ENCODE data around the gene LSM11. TPM values are rescaled to one million over a fixed set of nuclear protein-coding genes. Genes with fewer than 3 reads are reported as not detected.

The LSM11 gene
- total RNA-seq, 1 donor from 2014 or later, result 10.6 TPM

DNA sequence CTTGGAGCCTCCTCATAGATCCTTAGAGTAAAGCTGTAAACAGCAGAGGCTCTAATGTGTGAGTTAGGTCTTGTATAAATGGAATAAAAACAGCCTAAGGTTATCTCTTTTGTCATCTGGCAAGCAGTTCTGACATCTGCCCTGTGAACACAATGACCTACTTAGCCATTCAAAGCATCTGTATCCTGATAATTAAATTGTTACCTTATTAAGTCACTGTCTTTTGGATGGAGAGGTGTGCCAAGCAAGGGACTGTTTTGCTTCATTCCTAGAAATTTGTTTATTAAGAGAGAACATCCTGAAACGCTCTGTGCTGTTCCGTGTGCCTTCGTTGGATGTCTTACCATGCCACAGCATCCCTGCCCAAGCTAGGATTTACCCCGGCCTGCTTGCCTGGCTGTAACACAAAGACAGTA lies 1.5 kb downstream of the LSM11 start:
- Mint-ChIP-seq H3K27me3 (ENCODE audit: low read depth) (no peaks in the 10 kb centered on the region), H3K36me3 (ENCODE audit: low read depth) (no peaks in the 10 kb centered on the region), H3K4me3 (ENCODE audit: unreplicated experiment) (peak overlapping the region; percentile 79), H3K9me3 (ENCODE audit: low read depth) (no peaks in the 10 kb centered on the region), H3K4me1 (ENCODE audit: low read depth) (peaks cover 46% of the 10 kb centered on the region), H3K27ac (ENCODE audit: unreplicated experiment) (no peak overlapping the region)
- TF ChIP-seq, protein P1, sequence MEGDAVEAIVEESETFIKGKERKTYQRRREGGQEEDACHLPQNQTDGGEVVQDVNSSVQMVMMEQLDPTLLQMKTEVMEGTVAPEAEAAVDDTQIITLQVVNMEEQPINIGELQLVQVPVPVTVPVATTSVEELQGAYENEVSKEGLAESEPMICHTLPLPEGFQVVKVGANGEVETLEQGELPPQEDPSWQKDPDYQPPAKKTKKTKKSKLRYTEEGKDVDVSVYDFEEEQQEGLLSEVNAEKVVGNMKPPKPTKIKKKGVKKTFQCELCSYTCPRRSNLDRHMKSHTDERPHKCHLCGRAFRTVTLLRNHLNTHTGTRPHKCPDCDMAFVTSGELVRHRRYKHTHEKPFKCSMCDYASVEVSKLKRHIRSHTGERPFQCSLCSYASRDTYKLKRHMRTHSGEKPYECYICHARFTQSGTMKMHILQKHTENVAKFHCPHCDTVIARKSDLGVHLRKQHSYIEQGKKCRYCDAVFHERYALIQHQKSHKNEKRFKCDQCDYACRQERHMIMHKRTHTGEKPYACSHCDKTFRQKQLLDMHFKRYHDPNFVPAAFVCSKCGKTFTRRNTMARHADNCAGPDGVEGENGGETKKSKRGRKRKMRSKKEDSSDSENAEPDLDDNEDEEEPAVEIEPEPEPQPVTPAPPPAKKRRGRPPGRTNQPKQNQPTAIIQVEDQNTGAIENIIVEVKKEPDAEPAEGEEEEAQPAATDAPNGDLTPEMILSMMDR (IDR thresholded peaks at IDR 0.05), result no peak
- DNase-seq (ENCODE audit: low spot score), result no peak

DNA sequence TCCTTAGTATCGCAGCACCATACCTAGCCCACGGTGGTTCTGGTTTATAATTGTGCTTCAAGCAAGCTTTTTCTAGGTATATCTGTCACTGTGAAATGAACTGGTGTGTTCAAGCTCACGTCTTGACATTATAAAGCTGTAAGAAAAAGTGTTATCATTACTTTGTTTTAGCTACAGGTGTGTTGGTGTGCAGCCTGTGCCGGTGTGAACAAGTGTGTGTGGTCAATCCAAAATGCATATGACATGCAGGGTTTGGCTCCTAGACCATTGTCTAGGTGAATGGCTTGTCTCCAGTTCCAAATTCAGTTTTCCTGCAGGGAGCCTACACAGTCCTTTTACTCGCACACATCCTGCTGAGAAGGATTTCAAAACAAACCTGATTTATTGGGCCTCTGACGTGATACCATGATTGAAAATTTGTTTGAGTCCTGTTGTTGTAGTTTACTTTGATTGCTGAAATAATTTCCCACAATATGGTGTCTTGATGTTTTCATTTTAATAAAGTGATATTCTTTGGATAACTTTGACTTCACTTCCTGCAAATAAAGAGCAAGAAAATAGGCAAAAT lies 3.7 kb downstream of the LSM11 start:
- Mint-ChIP-seq H3K27ac (ENCODE audit: unreplicated experiment) (peak overlapping the region; percentile 91), H3K4me3 (ENCODE audit: unreplicated experiment) (no peak overlapping the region)

DNA sequence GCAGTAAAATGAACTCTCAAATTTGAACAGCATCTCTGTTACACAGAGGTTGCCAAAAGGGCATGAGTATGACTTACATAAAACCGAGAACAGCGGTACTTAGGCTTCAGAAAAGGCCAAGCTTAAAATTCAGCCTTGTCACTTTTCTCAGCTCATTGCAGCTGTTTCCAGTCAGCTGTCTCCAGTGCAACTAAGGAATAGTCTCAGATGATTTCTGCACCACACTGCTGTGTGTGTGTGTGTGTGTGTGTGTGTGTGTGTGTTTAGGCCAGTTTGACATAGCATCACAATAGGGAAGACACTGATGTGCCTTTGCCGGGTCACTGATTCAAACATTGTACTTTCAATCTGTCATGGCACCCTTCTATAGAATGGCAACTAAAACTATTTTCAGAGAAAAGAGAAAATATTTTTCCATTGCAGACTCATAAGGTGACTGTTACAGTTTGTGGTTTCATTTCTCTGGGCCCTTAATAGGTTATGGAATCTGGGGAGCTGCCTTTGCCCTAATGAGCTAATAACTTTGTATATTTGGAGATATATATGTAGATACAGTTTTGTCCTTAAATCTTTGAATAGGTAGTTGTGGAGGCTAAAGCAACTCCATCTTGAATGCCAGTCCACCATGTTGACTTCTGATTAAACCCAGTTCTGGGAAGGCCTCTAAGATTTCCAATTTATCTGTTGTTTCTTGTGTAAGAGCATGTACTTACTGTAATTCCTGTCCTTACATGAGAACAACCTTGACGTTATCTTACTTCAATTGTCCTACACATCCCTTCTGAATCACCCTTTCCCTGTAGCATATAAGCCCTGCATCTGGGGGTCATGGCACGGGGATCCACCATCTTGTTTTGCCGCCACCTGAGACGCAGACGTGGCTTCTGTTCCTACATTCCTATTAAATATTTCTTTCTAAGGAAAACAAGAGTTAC lies 4.5 kb downstream of the LSM11 start:
- DNase-seq (ENCODE audit: low spot score), result no peak
- peak overlapping the region; percentile 91 for H3K27ac Mint-ChIP-seq (ENCODE audit: unreplicated experiment)
- H3K9me3 Mint-ChIP-seq (ENCODE audit: low read depth), result no peaks in the 10 kb centered on the region
- TF ChIP-seq, protein P1 (IDR thresholded peaks at IDR 0.05), result no peak
- H3K4me3 Mint-ChIP-seq (ENCODE audit: unreplicated experiment), result no peak overlapping the region
- no peaks in the 10 kb centered on the region for H3K27me3 Mint-ChIP-seq (ENCODE audit: low read depth)
- H3K4me1 Mint-ChIP-seq (ENCODE audit: low read depth), result peaks cover 51% of the 10 kb centered on the region
- peaks cover 3% of the 10 kb centered on the region for H3K36me3 Mint-ChIP-seq (ENCODE audit: low read depth)

More for the DNA sequence above, 3.7 kb downstream of the LSM11 start:
- Mint-ChIP-seq H3K9me3 (ENCODE audit: low read depth) (no peaks in the 10 kb centered on the region), H3K36me3 (ENCODE audit: low read depth) (no peaks in the 10 kb centered on the region), H3K4me1 (ENCODE audit: low read depth) (peaks cover 53% of the 10 kb centered on the region), H3K27me3 (ENCODE audit: low read depth) (no peaks in the 10 kb centered on the region)
- TF ChIP-seq, protein P1 (IDR thresholded peaks at IDR 0.05), result no peak
- no peak for DNase-seq (ENCODE audit: low spot score)

DNA sequence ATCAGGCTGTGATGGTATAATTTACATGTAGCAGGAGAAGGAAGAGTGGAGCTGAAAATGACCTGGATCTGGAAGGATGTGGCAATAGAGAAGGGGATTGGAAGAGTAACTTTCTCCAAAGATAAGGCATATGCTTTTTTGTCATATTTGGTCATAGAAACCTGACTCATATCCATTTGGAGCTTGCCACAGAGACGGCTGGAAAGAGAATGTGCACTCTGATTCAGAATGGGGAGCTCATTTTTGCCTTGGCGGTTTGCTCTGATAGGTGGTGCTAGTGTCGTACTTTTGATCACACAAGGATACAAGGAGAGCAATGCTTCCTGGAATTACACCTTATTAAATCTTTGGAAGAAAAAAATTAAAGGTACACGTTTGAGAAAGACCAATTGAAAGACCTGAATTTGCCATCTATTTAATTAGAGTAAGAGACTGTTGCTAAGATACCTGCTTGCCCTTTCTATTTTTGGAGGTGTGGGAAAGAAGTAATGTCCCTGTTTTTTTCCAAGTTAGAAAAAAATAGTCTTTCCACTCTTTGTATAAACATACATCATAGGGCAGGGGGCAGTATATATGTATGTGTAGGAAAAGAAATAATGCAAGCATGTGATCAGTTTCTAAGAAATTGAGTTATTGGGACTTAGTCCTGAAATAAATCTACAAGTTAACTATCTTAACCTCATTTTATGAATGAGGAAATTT lies 5.4 kb downstream of the LSM11 start:
- Mint-ChIP-seq H3K4me1 (ENCODE audit: low read depth) (peaks cover 49% of the 10 kb centered on the region), H3K27ac (ENCODE audit: unreplicated experiment) (peak overlapping the region; percentile 91), H3K4me3 (ENCODE audit: unreplicated experiment) (peak overlapping the region; percentile 1), H3K27me3 (ENCODE audit: low read depth) (no peaks in the 10 kb centered on the region), H3K9me3 (ENCODE audit: low read depth) (no peaks in the 10 kb centered on the region), H3K36me3 (ENCODE audit: low read depth) (peaks cover 6% of the 10 kb centered on the region)
- TF ChIP-seq, protein P1 (IDR thresholded peaks at IDR 0.05), result peak; percentile 57
- no peak for DNase-seq (ENCODE audit: low spot score)

DNA sequence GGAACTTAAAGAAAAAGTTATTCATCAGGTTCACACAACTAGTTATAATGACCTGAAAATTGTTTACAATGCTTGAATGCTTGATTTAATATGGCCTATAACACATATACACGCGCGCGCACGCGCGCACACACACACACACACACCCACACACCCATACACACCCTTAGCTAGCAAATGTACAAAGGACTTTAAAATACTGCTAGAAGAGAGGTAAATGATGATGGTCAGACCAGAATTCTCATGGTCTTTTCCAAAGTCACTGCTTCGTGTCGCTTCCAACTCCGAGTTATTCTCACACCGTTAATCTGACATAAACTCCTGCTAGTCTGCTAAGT lies 5.9 kb downstream of the LSM11 start:
- Mint-ChIP-seq H3K27ac (ENCODE audit: unreplicated experiment) (peak overlapping the region; percentile 96), H3K4me3 (ENCODE audit: unreplicated experiment) (no peak overlapping the region), H3K9me3 (ENCODE audit: low read depth) (no peaks in the 10 kb centered on the region), H3K27me3 (ENCODE audit: low read depth) (no peaks in the 10 kb centered on the region), H3K36me3 (ENCODE audit: low read depth) (peaks cover 6% of the 10 kb centered on the region), H3K4me1 (ENCODE audit: low read depth) (peaks cover 46% of the 10 kb centered on the region)
- TF ChIP-seq, protein P1 (IDR thresholded peaks at IDR 0.05), result no peak
- DNase-seq (ENCODE audit: low spot score), result no peak
